OCI-LY3 (cell line): ENCODE results near the gene FAM13A.

ENCODE experiments used
- H2AFZ ChIP-seq: fragments of 200-600, 300-600 bp; shearing (Covaris generic); 2 replicates; pipeline ENCODE4 v1.6.0; 2014; ENCODE audit warnings: antibody characterized with exemption, low read depth, low read length
- H3K27ac ChIP-seq: fragments of 200-600, 300-600 bp; sonication (generic); 2 replicates; pipeline ENCODE4 v1.5.1; 2014; ENCODE audit warnings: mild to moderate bottlenecking, low read length, moderate library complexity, mixed read lengths
- H3K27me3 ChIP-seq: fragments of 200-600, 300-600 bp; sonication (generic); 2 replicates; pipeline ENCODE4 v1.6.1; 2014; ENCODE audit warnings: low read depth, low read length, mixed read lengths
- H3K36me3 ChIP-seq: fragments of 200-600, 300-600 bp; sonication (generic); replicated peaks from 2 replicates; pipeline ENCODE3; 2014; ENCODE audit warnings: low read depth, low read length, mixed read lengths
- H3K4me1 ChIP-seq: fragments of 300-600, 200-600 bp; sonication (generic); 2 replicates; pipeline ENCODE4 v1.6.1; 2014; ENCODE audit warnings: low read length, mixed read lengths
- H3K4me2 ChIP-seq: fragments of 200-600, 300-600 bp; sonication (generic); 2 replicates; pipeline ENCODE4 v1.6.1; 2014; ENCODE audit warnings: low read length, mixed read lengths
- H3K4me3 ChIP-seq: fragments of 300-600, 200-600 bp; sonication (generic); 2 replicates; pipeline ENCODE4 v1.5.1; 2014; ENCODE audit warnings: antibody characterized with exemption, mild to moderate bottlenecking, low read length, moderate library complexity
- H3K79me2 ChIP-seq: fragments of 300-600, 200-600 bp; shearing (Covaris generic); 2 replicates; pipeline ENCODE4 v1.6.1; 2014; ENCODE audit warnings: mild to moderate bottlenecking, low read length, mixed read lengths
- H3K9ac ChIP-seq: fragments of 300-600, 200-600 bp; shearing (Covaris generic); 2 replicates; pipeline ENCODE4 v1.6.0; 2014; ENCODE audit warnings: mild to moderate bottlenecking, low read length, moderate library complexity
- H3K9me3 ChIP-seq: fragments of 200-600, 300-600 bp; shearing (Covaris generic); 2 replicates; pipeline ENCODE4 v1.6.1; 2014; ENCODE audit warnings: low read length, mixed read lengths; ENCODE audit not compliant: insufficient read depth
- H4K20me1 ChIP-seq: fragments of 200-600, 300-600 bp; sonication (generic); 2 replicates; pipeline ENCODE4 v1.6.1; 2016; ENCODE audit warnings: low read length, mixed read lengths; ENCODE audit not compliant: insufficient read depth
- CTCF ChIP-seq: fragments of 200-600, 300-600 bp; sonication (generic); IDR thresholded peaks from 2 replicates; pipeline ENCODE4 v1.5.1; 2014; ENCODE audit warnings: antibody characterized with exemption, low read length, low read depth
- EZH2phosphoT487 ChIP-seq: fragments of 200-600 bp; shearing (Covaris generic); IDR thresholded peaks from 2 replicates; pipeline ENCODE4 v1.6.1; 2018; ENCODE audit warnings: antibody characterized with exemption, mixed run types, low read depth

The FAM13A gene

GRCh38 chr4:88745581-88746163 lies 311.3 kb downstream of the FAM13A start:
- no peak for TF ChIP-seq EZH2phosphoT487
- TF ChIP-seq CTCF: no peak
- Histone ChIP-seq H2AFZ (no peak overlapping the region), H4K20me1 (no peaks in the 10 kb centered on the region)

GRCh38 chr4:88745175-88745574 lies 311.8 kb downstream of the FAM13A start:
- H3K4me1 ChIP-seq: no peaks in the 10 kb centered on the region
- H3K4me2 ChIP-seq: no peak overlapping the region
- H3K4me3 ChIP-seq: no peak overlapping the region
- no peak overlapping the region for H3K27ac ChIP-seq
- H4K20me1 ChIP-seq: no peaks in the 10 kb centered on the region
- no peak overlapping the region for H2AFZ ChIP-seq
- H3K79me2 ChIP-seq: no peaks in the 10 kb centered on the region
- no peak overlapping the region for H3K9ac ChIP-seq
- no peaks in the 10 kb centered on the region for H3K9me3 ChIP-seq
- H3K27me3 ChIP-seq: no peaks in the 10 kb centered on the region
- TF ChIP-seq EZH2phosphoT487 (no peak), CTCF (no peak)
- H3K36me3 ChIP-seq: peaks cover 25% of the 10 kb centered on the region

More at GRCh38 chr4:88745581-88746163, 311.3 kb downstream of the FAM13A start:
- no peak overlapping the region for H3K9ac ChIP-seq
- no peaks in the 10 kb centered on the region for H3K9me3 ChIP-seq
- no peaks in the 10 kb centered on the region for H3K4me1 ChIP-seq
- no peaks in the 10 kb centered on the region for H3K79me2 ChIP-seq
- H3K27me3 ChIP-seq: no peaks in the 10 kb centered on the region
- peaks cover 25% of the 10 kb centered on the region for H3K36me3 ChIP-seq
- H3K4me3 ChIP-seq: no peak overlapping the region
- H3K27ac ChIP-seq: no peak overlapping the region
- no peak overlapping the region for H3K4me2 ChIP-seq

GRCh38 chr4:88744609-88745008 lies 312.4 kb downstream of the FAM13A start:
- no peaks in the 10 kb centered on the region for H3K79me2 ChIP-seq

GRCh38 chr4:88743696-88744095 lies 313.3 kb downstream of the FAM13A start:
- Histone ChIP-seq H4K20me1 (no peaks in the 10 kb centered on the region), H3K9ac (no peak overlapping the region), H3K4me3 (no peak overlapping the region), H2AFZ (no peak overlapping the region), H3K27ac (no peak overlapping the region), H3K4me1 (no peaks in the 10 kb centered on the region), H3K27me3 (no peaks in the 10 kb centered on the region), H3K79me2 (no peaks in the 10 kb centered on the region), H3K4me2 (no peak overlapping the region), H3K36me3 (peaks cover 13% of the 10 kb centered on the region), H3K9me3 (no peaks in the 10 kb centered on the region)
- TF ChIP-seq CTCF (no peak), EZH2phosphoT487 (no peak)

More at GRCh38 chr4:88744609-88745008, 312.4 kb downstream of the FAM13A start:
- H3K4me1 ChIP-seq: no peaks in the 10 kb centered on the region
- H3K4me2 ChIP-seq: no peak overlapping the region
- H3K27me3 ChIP-seq: no peaks in the 10 kb centered on the region
- TF ChIP-seq EZH2phosphoT487: no peak
- no peak for TF ChIP-seq CTCF
- H3K27ac ChIP-seq: no peak overlapping the region
- H3K4me3 ChIP-seq: no peak overlapping the region
- no peaks in the 10 kb centered on the region for H3K9me3 ChIP-seq
- H2AFZ ChIP-seq: no peak overlapping the region
- H3K36me3 ChIP-seq: peaks cover 20% of the 10 kb centered on the region
- H4K20me1 ChIP-seq: no peaks in the 10 kb centered on the region
- H3K9ac ChIP-seq: no peak overlapping the region
